ENCODE data around the gene PLN.

Gene PLN

GRCh38 chr6:118553132-118553531 is 5.0 kb downstream of the PLN start:
- TF ChIP-seq, protein P1, sequence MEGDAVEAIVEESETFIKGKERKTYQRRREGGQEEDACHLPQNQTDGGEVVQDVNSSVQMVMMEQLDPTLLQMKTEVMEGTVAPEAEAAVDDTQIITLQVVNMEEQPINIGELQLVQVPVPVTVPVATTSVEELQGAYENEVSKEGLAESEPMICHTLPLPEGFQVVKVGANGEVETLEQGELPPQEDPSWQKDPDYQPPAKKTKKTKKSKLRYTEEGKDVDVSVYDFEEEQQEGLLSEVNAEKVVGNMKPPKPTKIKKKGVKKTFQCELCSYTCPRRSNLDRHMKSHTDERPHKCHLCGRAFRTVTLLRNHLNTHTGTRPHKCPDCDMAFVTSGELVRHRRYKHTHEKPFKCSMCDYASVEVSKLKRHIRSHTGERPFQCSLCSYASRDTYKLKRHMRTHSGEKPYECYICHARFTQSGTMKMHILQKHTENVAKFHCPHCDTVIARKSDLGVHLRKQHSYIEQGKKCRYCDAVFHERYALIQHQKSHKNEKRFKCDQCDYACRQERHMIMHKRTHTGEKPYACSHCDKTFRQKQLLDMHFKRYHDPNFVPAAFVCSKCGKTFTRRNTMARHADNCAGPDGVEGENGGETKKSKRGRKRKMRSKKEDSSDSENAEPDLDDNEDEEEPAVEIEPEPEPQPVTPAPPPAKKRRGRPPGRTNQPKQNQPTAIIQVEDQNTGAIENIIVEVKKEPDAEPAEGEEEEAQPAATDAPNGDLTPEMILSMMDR (IDR thresholded peaks at IDR 0.05) = no peak

- TF ChIP-seq, protein P1 (IDR thresholded peaks at IDR 0.05) = no peak
Measured at GRCh38 chr6:118554698-118555097, 6.6 kb downstream of the PLN start.

DNA sequence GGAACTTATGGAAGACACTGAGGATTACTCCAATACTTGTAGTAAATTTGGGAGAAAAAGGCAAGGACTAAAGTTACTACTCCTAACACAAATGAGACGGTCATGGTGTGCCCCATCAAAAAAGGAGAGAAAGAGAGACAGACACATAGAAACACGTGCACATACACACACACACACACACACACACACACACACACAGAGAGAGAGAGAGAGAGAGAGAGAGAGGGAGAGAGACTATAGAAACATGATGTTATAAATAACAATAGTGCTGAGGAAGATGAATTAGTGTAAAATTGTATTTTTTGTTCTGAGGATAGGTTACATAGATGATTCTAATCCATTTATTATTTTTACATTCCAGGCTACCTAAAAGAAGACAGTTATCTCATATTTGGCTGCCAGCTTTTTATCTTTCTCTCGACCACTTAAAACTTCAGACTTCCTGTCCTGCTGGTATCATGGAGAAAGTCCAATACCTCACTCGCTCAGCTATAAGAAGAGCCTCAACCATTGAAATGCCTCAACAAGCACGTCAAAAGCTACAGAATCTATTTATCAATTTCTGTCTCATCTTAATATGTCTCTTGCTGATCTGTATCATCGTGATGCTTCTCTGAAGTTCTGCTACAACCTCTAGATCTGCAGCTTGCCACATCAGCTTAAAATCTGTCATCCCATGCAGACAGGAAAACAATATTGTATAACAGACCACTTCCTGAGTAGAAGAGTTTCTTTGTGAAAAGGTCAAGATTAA is 10.5 kb downstream of the PLN start:
- TF ChIP-seq, protein P1 (IDR thresholded peaks at IDR 0.05) = no peak

GRCh38 chr6:118559659-118560058 is 11.6 kb downstream of the PLN start:
- TF ChIP-seq, protein P1 (IDR thresholded peaks at IDR 0.05) = no peak

- TF ChIP-seq, protein P1 (IDR thresholded peaks at IDR 0.05) = no peak
Measured at GRCh38 chr6:118562248-118562647, 14.2 kb downstream of the PLN start.

DNA sequence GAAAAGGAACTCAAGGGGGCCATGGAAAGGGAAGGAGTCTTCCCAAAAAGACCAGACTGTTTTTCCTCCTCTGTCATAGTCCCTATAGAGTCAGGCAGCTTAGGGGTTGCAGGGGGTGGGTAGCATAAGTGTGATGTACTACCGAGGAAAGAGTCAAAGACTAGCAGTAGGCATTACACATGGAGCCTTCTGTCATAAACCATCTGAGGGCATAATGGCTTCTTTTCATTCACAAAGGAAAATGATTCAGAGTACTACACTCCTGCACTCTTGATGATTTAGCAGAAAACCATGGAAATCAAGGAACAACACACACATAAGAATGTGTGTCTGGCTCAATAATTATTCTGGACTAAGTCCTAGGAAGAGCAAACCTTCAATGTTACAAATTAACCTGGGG is 14.9 kb downstream of the PLN start:
- TF ChIP-seq, protein P1 (IDR thresholded peaks at IDR 0.05) = no peak

DNA sequence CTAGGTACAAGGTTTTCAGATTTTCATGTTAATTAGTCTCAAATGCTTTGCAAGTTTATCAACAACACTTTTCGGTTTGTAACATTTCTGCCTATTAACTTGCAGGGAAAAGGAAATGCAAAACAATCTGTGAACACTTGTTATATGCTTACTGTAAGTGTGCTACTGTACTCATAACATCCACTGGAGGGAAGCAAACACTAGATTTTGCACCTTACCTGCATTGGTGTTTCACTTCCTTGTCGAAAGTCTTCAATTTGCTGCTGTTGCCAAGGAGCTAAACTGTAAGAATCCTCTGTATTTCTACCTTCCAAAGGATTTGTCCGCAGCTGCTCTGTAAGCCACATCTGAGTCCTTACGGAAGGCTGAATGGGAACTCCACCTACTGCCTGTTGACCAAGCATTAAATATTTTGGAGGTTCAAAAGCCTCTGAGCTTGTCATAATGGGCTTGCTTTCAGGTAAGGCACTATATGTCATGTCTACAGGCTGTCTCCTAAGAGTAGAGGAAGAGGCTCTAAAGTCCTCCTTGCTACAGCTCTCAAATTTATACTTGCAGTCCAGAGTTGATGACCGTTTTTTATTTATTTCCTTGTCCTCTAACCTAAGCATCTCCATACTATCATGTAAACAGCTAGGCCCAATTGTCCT is 17.3 kb downstream of the PLN start:
- TF ChIP-seq, protein P1 (IDR thresholded peaks at IDR 0.05) = peak; percentile 78
